DND-41 (cell line): ENCODE data around the gene DAB1.

ENCODE experiments used
- EZH2 ChIP-seq: IDR thresholded peaks from 3 replicates; pipeline ENCODE4 v1.6.1; 2012; ENCODE audit warnings: borderline replicate concordance, low read depth, mild to moderate bottlenecking, moderate library complexity, low read length, inconsistent platforms; ENCODE audit not compliant: severe bottlenecking
- TF ChIP-seq, protein P1 (sequence below): IDR thresholded peaks from 2 replicates; pipeline ENCODE4 v1.5.1; 2012; ENCODE audit warnings: borderline replicate concordance, low read length, moderate library complexity, mild to moderate bottlenecking; ENCODE audit not compliant: poor library complexity, severe bottlenecking; ENCODE audit errors: extremely low read depth

GRCh38 chr1:57300186-57300585 lies 123.7 kb downstream of the DAB1 start:
- TF ChIP-seq, protein P1, sequence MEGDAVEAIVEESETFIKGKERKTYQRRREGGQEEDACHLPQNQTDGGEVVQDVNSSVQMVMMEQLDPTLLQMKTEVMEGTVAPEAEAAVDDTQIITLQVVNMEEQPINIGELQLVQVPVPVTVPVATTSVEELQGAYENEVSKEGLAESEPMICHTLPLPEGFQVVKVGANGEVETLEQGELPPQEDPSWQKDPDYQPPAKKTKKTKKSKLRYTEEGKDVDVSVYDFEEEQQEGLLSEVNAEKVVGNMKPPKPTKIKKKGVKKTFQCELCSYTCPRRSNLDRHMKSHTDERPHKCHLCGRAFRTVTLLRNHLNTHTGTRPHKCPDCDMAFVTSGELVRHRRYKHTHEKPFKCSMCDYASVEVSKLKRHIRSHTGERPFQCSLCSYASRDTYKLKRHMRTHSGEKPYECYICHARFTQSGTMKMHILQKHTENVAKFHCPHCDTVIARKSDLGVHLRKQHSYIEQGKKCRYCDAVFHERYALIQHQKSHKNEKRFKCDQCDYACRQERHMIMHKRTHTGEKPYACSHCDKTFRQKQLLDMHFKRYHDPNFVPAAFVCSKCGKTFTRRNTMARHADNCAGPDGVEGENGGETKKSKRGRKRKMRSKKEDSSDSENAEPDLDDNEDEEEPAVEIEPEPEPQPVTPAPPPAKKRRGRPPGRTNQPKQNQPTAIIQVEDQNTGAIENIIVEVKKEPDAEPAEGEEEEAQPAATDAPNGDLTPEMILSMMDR: no peak
- TF ChIP-seq EZH2: no peak
